Left ventricle myocardium inferior (tissue), 1 donor: ENCODE results near the gene NTM. TPM values are rescaled to one million over a fixed set of nuclear protein-coding genes. Genes with fewer than 3 reads are reported as not detected.
A peak's percentile ranks its signal among the peaks of the same experiment; 100 is the strongest.

Experiments used
- DNase-seq: peaks from one replicate; pipeline ENCODE4 v3.0.0-alpha.2; 2020
- H3K27ac ChIP-seq: fragments of 200-600 bp; replicated peaks from 2 replicates; pipeline ENCODE4 v1.8.0; 2021
- H3K27me3 ChIP-seq: fragments of 200-600 bp; 2 replicates; pipeline ENCODE4 v1.8.0; 2021; ENCODE audit warnings: low read depth
- H3K36me3 ChIP-seq: fragments of 200-600 bp; 2 replicates; pipeline ENCODE4 v1.8.0; 2021
- H3K4me1 ChIP-seq: fragments of 200-600 bp; 2 replicates; pipeline ENCODE4 v1.8.0; 2021
- H3K4me3 ChIP-seq: fragments of 200-600 bp; 2 replicates; pipeline ENCODE4 v1.8.0; 2021; ENCODE audit warnings: mild to moderate bottlenecking, moderate library complexity
- H3K9me3 ChIP-seq: fragments of 200-600 bp; replicated peaks from 2 replicates; pipeline ENCODE4 v1.8.0; 2021
- CTCF ChIP-seq: fragments of 200-600 bp; IDR thresholded peaks from 2 replicates; pipeline ENCODE4 v1.8.0; 2021; ENCODE audit warnings: antibody characterized with exemption, mild to moderate bottlenecking, borderline replicate concordance
- intact Hi-C: fragments of 100-400 bp; cut with micrococcal nuclease; formaldehyde crosslinking; loops from one replicate; pipeline ENCODE4 v1.11.0; 2022
- total RNA-seq: library from RNA; stranded (reverse); fragmentation: NEBNext Ultra II Directional; extraction: Animal tissue kit (Norgen Biotek cat#: 25700); gene quantifications from one replicate; pipeline ENCODE4 v1.2.1, GENCODE V29; 2021
- donor health status: DM: no; HTN: yes; CAD: no; lungs with severe emphysema.

The NTM gene
- total RNA-seq, 1 donor from 2014 or later, result 1.0 TPM

GRCh38 chr11:131979364-131979763 lies 608.9 kb downstream of the NTM start:
- Histone ChIP-seq H3K9me3 (peaks cover 13% of the 10 kb centered on the region), H3K36me3 (no peaks in the 10 kb centered on the region), H3K4me1 (no peaks in the 10 kb centered on the region), H3K27me3 (peaks cover 59% of the 10 kb centered on the region), H3K4me3 (no peak overlapping the region), H3K27ac (no peak overlapping the region)
- intact Hi-C loops, result no loop called here
- no peak for TF ChIP-seq CTCF
- no peak for DNase-seq

GRCh38 chr11:131980199-131980598 lies 609.8 kb downstream of the NTM start:
- no peak for TF ChIP-seq CTCF
- intact Hi-C loops, result no loop called here

GRCh38 chr11:131980888-131981668 lies 610.7 kb downstream of the NTM start:
- no peak overlapping the region for H3K4me3 ChIP-seq
- H3K4me1 ChIP-seq, result no peaks in the 10 kb centered on the region
- intact Hi-C loops, result no loop called here
- H3K9me3 ChIP-seq, result peaks cover 16% of the 10 kb centered on the region
- H3K27ac ChIP-seq, result no peak overlapping the region
- H3K36me3 ChIP-seq, result no peaks in the 10 kb centered on the region
- peaks cover 51% of the 10 kb centered on the region for H3K27me3 ChIP-seq
- DNase-seq, result no peak
- TF ChIP-seq CTCF, result no peak

More at GRCh38 chr11:131980199-131980598, 609.8 kb downstream of the NTM start:
- H3K36me3 ChIP-seq, result no peaks in the 10 kb centered on the region
- peaks cover 59% of the 10 kb centered on the region for H3K27me3 ChIP-seq
- H3K4me3 ChIP-seq, result no peak overlapping the region
- peaks cover 16% of the 10 kb centered on the region for H3K9me3 ChIP-seq
- no peaks in the 10 kb centered on the region for H3K4me1 ChIP-seq
- no peak for DNase-seq
- no peak overlapping the region for H3K27ac ChIP-seq

- no peak overlapping the region for H3K27ac ChIP-seq
- peaks cover 41% of the 10 kb centered on the region for H3K27me3 ChIP-seq
- no peak overlapping the region for H3K4me3 ChIP-seq
- TF ChIP-seq CTCF, result no peak
- H3K9me3 ChIP-seq, result peaks cover 16% of the 10 kb centered on the region
- no peaks in the 10 kb centered on the region for H3K4me1 ChIP-seq
- no peak for DNase-seq
- H3K36me3 ChIP-seq, result no peaks in the 10 kb centered on the region
- intact Hi-C loops, result no loop called here
These were observed 611.7 kb downstream of the NTM start for GRCh38 chr11:131982154-131982553.

GRCh38 chr11:131985846-131986301 lies 615.5 kb downstream of the NTM start:
- H3K9me3 ChIP-seq, result peaks cover 16% of the 10 kb centered on the region
- intact Hi-C loops, result no loop called here
- H3K4me1 ChIP-seq, result no peaks in the 10 kb centered on the region
- peak; percentile 20 for DNase-seq
- no peak overlapping the region for H3K27ac ChIP-seq
- H3K27me3 ChIP-seq, result peaks cover 9% of the 10 kb centered on the region
- no peak for TF ChIP-seq CTCF
- no peak overlapping the region for H3K4me3 ChIP-seq
- no peaks in the 10 kb centered on the region for H3K36me3 ChIP-seq
